C1 segment of cervical spinal cord (tissue), 14 donors: ENCODE measurements around the gene MIP.
"Not testable (repeated sequence)": the region's sequence is repeated elsewhere in the genome, so short reads cannot be mapped to it uniquely, and the experiment has no call there.

Experiments used
- DNase-seq, 14 donors: peaks; one replicate each; lab custom pipeline; 2025; lab: John Stamatoyannopoulos, UW

Gene MIP

GRCh38 chr12:56468216-56469006 is 14.0 kb upstream of the MIP start, which contains the start of gene SPRYD4:
Gene SPRYD4 (plus strand): TSS chr12:56468578. CDS start chr12:56468592, 14 bp downstream.
- DNase-seq, result peak; percentile 46 to 94 (median 87)

GRCh38 chr12:56462565-56462964 is 8.1 kb upstream of the MIP start:
- DNase-seq, result no peak

GRCh38 chr12:56461235-56462159 is 7.0 kb upstream of the MIP start:
- no peak for DNase-seq

GRCh38 chr12:56457817-56458216 is 3.4 kb upstream of the MIP start:
- DNase-seq, result no peak

- no peak for DNase-seq
Observed at GRCh38 chr12:56451147-56451546, 3.3 kb downstream of the MIP start.

GRCh38 chr12:56450241-56450640 is 4.2 kb downstream of the MIP start:
- DNase-seq, result no peak

- no peak for DNase-seq
Observed at GRCh38 chr12:56449622-56449984, 4.9 kb downstream of the MIP start.

GRCh38 chr12:56448860-56449621 is 5.4 kb downstream of the MIP start, which contains the start of gene TIMELESS:
Gene TIMELESS (minus strand): TSS chr12:56449426. CDS start chr12:56434170, 15,256 bp downstream.
- peak; percentile 72 to 99 (median 94) for DNase-seq

GRCh38 chr12:56443208-56443607 is 11.2 kb downstream of the MIP start:
- DNase-seq, result not testable (repeated sequence)

GRCh38 chr12:56437430-56438176 is 16.9 kb downstream of the MIP start:
- no peak for DNase-seq

GRCh38 chr12:56434828-56435227 is 19.6 kb downstream of the MIP start:
- DNase-seq, result no peak

GRCh38 chr12:56431850-56432249 is 22.6 kb downstream of the MIP start:
- DNase-seq, result no peak

GRCh38 chr12:56431288-56431687 is 23.2 kb downstream of the MIP start:
- no peak for DNase-seq

- DNase-seq, result no peak
Observed at GRCh38 chr12:56425940-56426438, 28.5 kb downstream of the MIP start.

- no peak for DNase-seq
Observed at GRCh38 chr12:56425193-56425592, 29.3 kb downstream of the MIP start.

GRCh38 chr12:56420411-56420810 is 34.0 kb downstream of the MIP start:
- no peak for DNase-seq

GRCh38 chr12:56417739-56418138 is 36.7 kb downstream of the MIP start:
- no peak for DNase-seq

- peak in 1 of 14 donors; percentile 5 for DNase-seq
Observed at GRCh38 chr12:56414401-56414800, 40.1 kb downstream of the MIP start.

- no peak for DNase-seq
Observed at GRCh38 chr12:56413392-56413791, 41.1 kb downstream of the MIP start.

- peak in 1 of 14 donors; percentile 1 for DNase-seq
Observed at GRCh38 chr12:56411781-56412639, 42.4 kb downstream of the MIP start.
